Measurements from ENCODE around the gene RPS2. TPM values are rescaled to one million over a fixed set of nuclear protein-coding genes. Genes with fewer than 3 reads are reported as not detected.

The RPS2 gene
- total RNA-seq, 1 donor from 2014 or later: 3,560 TPM

DNA sequence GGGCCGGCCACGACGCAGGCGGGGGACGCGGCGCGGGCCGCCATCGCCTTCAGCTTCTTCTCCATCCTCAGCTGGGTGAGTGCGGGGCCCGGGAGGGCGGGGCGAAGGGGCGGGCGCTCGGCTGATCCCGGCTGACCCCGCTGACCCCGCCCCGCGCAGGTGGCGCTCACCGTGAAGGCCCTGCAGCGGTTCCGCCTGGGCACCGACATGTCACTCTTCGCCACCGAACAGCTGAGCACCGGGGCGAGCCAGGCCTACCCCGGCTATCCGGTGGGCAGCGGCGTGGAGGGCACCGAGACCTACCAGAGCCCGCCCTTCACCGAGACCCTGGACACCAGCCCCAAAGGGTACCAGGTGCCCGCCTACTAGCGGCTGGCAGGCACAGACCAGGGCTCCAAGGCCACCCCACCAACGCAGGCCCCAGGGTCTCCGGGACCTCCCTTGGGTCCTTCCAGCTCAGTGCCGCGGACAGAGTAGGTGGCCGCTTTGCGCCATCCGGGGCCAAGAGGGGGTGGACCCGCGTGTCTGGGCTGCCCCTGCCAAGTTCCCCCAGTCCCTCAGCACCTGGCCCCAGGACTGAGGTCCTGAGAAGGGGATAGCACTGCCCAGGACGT, 28.2 kb upstream of the RPS2 start:
- no peak for DNase-seq (ENCODE audit: low spot score)
- H3K4me1 Mint-ChIP-seq (ENCODE audit: low read depth): peaks cover 11% of the 10 kb centered on the region
- no peak overlapping the region for H3K4me3 Mint-ChIP-seq (ENCODE audit: low read depth)
- intact Hi-C loops (cut with micrococcal nuclease): loop anchor here (1.0 kb wide), 1 partner anchor 16 kb away; the partner anchor contains the start of gene ZNF598
- H3K27ac Mint-ChIP-seq: no peak overlapping the region
- no peaks in the 10 kb centered on the region for H3K9me3 Mint-ChIP-seq
- peaks cover 19% of the 10 kb centered on the region for H3K36me3 Mint-ChIP-seq (ENCODE audit: low read depth)
- peaks cover 10% of the 10 kb centered on the region for H3K27me3 Mint-ChIP-seq (ENCODE audit: low read depth)

DNA sequence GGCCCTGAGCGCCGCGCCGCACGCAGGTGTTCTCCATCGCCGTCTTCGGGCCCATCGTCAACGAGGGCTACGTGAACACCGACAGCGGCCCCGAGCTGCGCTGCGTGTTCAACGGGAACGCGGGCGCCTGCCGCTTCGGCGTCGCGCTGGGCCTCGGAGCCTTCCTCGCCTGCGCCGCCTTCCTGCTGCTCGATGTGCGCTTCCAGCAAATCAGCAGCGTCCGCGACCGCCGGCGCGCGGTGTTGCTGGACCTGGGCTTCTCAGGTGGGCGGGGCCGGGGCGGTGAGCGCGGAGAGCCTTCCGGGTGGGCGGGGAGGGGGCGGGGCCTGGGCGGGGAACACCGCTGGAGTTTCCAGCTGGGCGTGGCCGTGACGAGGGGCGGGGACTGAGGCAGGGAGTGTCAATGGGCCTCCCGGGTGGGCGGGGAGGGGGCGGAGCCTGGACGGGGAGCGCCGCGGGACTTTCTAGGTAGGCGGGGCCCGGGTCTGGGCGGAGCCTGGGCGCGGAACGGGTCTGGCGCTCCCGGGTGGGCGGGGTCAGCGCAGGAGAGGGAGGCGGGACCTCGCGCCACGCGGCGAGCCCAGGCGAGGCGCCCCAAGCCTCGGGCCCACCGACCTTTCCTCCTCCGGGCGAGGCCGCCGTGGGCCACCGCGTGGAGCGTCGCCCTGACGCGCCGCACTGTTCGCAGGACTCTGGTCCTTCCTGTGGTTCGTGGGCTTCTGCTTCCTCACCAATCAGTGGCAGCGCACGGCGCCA, 27.5 kb upstream of the RPS2 start:
- peaks cover 10% of the 10 kb centered on the region for H3K27me3 Mint-ChIP-seq (ENCODE audit: low read depth)
- no peaks in the 10 kb centered on the region for H3K9me3 Mint-ChIP-seq
- peaks cover 18% of the 10 kb centered on the region for H3K36me3 Mint-ChIP-seq (ENCODE audit: low read depth)
- DNase-seq (ENCODE audit: low spot score): peak; percentile 90
- H3K27ac Mint-ChIP-seq: peak overlapping the region; percentile 42
- intact Hi-C loops (cut with micrococcal nuclease): loop anchor here (1.0 to 2.0 kb wide), 2 partner anchors 17 to 27 kb away; partner anchors contain the start of genes RPS2 and ZNF598
- H3K4me1 Mint-ChIP-seq (ENCODE audit: low read depth): peaks cover 11% of the 10 kb centered on the region
- H3K4me3 Mint-ChIP-seq (ENCODE audit: low read depth): peak overlapping the region; percentile 52

DNA sequence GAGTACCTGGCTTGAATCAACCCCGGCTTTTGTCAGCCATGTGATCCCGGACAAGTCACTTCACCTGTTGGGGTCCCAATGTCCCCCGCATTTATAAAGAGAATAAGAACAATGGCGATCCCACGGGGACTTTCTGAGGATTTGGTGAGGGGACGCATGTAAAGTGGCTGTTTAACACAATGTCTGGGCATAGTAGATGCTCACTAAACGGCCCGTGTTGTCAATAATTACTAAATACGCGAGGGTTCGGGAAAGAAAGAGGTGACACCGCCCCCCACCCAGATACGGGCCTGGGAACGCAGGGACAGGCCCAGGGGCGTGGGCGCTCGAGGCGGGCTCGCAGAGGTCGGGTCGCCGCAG, 26.9 kb upstream of the RPS2 start:
- H3K4me1 Mint-ChIP-seq (ENCODE audit: low read depth): peaks cover 8% of the 10 kb centered on the region
- intact Hi-C loops (cut with micrococcal nuclease): loop anchor here (2.0 kb wide), 1 partner anchor 27 kb away; the partner anchor contains the start of gene RPS2
- no peak for DNase-seq (ENCODE audit: low spot score)

DNA sequence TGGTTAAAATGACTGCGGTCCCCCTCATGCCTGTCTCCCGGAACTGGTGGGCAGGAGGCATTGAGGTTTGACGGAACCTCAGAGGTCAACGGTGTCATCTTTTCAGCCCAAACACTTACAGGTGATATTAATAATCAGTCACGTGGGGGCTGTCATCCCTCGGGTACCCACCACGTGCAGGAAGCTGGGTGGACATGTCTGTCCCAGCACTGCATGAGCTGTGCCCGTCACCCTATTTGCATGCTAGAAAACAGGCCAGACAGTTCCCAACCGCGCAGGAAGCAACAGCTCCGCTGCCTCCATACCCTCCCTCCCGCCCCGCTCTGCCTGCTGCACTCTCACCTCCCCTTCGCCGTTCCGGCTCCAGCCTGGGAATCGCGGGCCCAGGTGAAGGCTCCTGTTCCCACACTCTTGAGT, 26.5 kb upstream of the RPS2 start:
- DNase-seq (ENCODE audit: low spot score): no peak
- H3K27ac Mint-ChIP-seq: peak overlapping the region; percentile 76
- intact Hi-C loops (cut with micrococcal nuclease): loop anchor here (2.0 kb wide), 1 partner anchor 26 kb away; the partner anchor contains the start of gene RPS2
- peaks cover 8% of the 10 kb centered on the region for H3K4me1 Mint-ChIP-seq (ENCODE audit: low read depth)
- H3K36me3 Mint-ChIP-seq (ENCODE audit: low read depth): peaks cover 26% of the 10 kb centered on the region
- no peaks in the 10 kb centered on the region for H3K9me3 Mint-ChIP-seq
- peaks cover 10% of the 10 kb centered on the region for H3K27me3 Mint-ChIP-seq (ENCODE audit: low read depth)
- H3K4me3 Mint-ChIP-seq (ENCODE audit: low read depth): peak overlapping the region; percentile 74

More for the DNA sequence above, 26.9 kb upstream of the RPS2 start:
- Mint-ChIP-seq H3K4me3 (ENCODE audit: low read depth) (peak overlapping the region; percentile 74), H3K9me3 (no peaks in the 10 kb centered on the region), H3K27ac (peak overlapping the region; percentile 76), H3K36me3 (ENCODE audit: low read depth) (peaks cover 22% of the 10 kb centered on the region), H3K27me3 (ENCODE audit: low read depth) (peaks cover 10% of the 10 kb centered on the region)

DNA sequence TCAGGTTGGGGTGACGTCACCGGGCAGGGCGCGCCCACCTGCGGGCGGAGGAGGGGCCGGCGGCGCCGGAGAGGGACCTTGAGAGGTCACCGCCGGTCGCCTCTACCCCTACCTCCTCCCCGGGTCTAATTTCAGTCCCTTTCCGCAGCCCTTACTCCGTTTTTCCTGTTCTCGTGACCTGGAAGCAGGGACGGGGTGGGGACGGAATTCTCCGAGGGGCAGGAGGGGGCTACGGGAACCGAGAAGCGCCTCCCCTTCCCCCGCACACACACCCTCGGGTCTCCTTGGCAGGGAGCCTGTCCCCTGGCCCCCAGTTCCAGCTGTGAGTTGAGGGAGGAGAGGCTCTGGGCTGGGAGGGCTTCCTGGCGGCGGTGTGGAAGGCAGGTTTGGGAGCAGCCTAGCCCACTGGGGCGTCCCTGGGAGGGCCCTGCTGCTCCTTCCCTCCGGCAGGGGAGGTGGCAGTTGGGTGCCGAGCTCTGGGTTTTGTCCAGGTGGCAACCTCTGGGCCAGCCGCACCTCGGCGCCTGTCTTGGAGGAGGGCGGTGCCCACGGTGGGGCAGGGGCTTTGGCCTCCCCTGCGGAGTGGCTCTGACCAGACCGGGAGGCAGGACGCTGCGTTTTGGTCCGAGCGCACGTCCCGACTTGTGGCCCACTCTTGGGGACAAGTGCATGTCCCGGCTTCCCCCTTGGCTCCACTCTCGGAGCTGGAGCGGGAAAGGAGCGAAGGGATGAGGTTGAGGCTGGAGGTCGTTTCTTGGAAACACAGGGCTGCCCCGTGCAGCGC, 25.9 kb upstream of the RPS2 start:
- peaks cover 30% of the 10 kb centered on the region for H3K36me3 Mint-ChIP-seq (ENCODE audit: low read depth)
- H3K27ac Mint-ChIP-seq: peak overlapping the region; percentile 76
- H3K4me3 Mint-ChIP-seq (ENCODE audit: low read depth): peak overlapping the region; percentile 74
- H3K9me3 Mint-ChIP-seq: no peaks in the 10 kb centered on the region
- peaks cover 10% of the 10 kb centered on the region for H3K27me3 Mint-ChIP-seq (ENCODE audit: low read depth)
- peaks cover 8% of the 10 kb centered on the region for H3K4me1 Mint-ChIP-seq (ENCODE audit: low read depth)
- no peak for DNase-seq (ENCODE audit: low spot score)
- intact Hi-C loops (cut with micrococcal nuclease): loop anchor here (2.0 kb wide), 1 partner anchor 26 kb away; the partner anchor contains the start of gene RPS2

DNA sequence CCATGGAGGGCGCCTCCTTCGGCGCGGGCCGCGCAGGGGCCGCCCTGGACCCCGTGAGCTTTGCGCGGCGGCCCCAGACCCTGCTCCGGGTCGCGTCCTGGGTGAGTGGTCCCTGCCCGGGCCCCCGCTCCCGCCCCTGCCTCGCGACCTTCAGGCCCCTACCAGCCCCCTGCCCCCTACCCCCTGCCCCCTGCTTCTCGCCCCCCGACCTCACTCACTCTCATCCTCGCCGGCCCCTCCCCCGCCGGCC, 25.4 kb upstream of the RPS2 start:
- H3K27me3 Mint-ChIP-seq (ENCODE audit: low read depth): peaks cover 10% of the 10 kb centered on the region
- intact Hi-C loops (cut with micrococcal nuclease): loop anchor here (2.0 kb wide), 1 partner anchor 25 kb away; the partner anchor contains the start of gene RPS2
- no peak overlapping the region for H3K27ac Mint-ChIP-seq
- H3K4me3 Mint-ChIP-seq (ENCODE audit: low read depth): no peak overlapping the region
- H3K9me3 Mint-ChIP-seq: no peaks in the 10 kb centered on the region
- H3K4me1 Mint-ChIP-seq (ENCODE audit: low read depth): peaks cover 8% of the 10 kb centered on the region
- no peak for DNase-seq (ENCODE audit: low spot score)
- H3K36me3 Mint-ChIP-seq (ENCODE audit: low read depth): peaks cover 26% of the 10 kb centered on the region

DNA sequence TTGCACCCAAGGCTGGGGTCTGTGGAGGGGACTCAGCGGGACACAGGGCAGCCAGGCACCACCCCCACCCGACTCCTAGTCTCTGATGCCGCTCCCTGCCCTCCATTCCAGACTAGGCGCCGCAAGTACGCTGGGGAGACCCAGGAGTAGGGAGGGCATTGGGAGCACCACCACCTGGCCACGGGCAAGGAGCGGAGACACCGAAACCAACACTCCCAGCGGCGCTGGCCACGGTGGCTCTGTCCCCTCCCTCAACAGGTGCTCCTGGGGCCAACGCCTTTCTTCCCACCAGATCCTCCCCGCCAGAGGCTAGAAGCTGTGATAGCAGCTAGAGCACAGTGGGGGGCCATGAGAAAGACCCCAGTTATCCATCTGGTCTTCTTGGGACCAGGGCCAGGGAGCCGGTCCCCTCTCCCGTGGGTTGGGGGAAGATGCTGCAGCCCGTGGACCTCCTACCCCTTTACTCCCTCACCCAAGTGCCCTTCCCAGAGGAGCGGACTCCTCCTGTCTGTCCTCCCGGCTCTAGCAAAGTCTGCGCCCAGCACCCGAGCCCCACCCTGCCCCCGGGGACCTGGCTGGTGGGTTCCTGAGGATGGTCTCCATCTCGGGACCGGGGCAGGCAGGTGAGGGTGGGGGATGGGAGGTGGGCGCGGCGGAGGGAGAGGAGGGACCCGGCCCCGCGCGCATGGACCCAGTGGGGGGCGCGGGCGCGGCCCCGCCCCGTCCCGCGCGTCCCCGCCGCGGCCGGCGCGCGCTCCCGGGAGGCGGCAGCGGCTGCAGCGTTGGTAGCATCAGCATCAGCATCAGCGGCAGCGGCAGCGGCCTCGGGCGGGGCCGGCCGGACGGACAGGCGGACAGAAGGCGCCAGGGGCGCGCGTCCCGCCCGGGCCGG, 24.8 kb upstream of the RPS2 start, which contains the start of gene SYNGR3:
TSS of gene SYNGR3 (plus strand) at position 762 of the 892 bp plus-strand sequence. CDS start 133 bp downstream, outside the sequence.
- no peak for DNase-seq (ENCODE audit: low spot score)
- peaks cover 29% of the 10 kb centered on the region for H3K36me3 Mint-ChIP-seq (ENCODE audit: low read depth)
- no peaks in the 10 kb centered on the region for H3K9me3 Mint-ChIP-seq
- H3K4me3 Mint-ChIP-seq (ENCODE audit: low read depth): peak within 1 kb of the TSS; percentile 77
- intact Hi-C loops (cut with micrococcal nuclease): loop anchor here (2.0 kb wide), 1 partner anchor 25 kb away; the partner anchor contains the start of gene RPS2
- peaks cover 8% of the 10 kb centered on the region for H3K4me1 Mint-ChIP-seq (ENCODE audit: low read depth)
- peak within 1 kb of the TSS; percentile 76 for H3K27ac Mint-ChIP-seq
- peaks cover 10% of the 10 kb centered on the region for H3K27me3 Mint-ChIP-seq (ENCODE audit: low read depth)

DNA sequence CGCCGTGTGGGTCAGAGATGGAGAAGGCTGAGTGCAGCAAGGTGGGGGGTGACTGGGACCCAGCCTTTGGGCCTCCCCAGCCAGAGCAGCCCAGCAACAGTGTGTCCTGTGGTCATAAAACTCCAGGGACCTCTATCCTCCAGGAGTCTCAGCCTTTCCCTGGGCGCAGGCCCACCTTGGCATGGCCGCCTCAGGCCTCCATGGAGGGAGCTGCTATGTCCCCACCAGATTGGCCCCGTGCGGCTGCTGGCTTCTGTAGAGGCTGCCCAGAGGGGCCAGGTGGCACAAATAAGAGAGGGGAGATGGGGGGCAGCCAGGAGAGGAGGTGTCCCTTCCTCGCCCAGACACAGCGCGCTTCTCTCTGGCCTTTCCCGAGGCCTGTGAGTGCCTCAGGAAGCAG, 22.6 kb upstream of the RPS2 start:
- Mint-ChIP-seq H3K4me3 (ENCODE audit: low read depth) (no peak overlapping the region), H3K27ac (no peak overlapping the region), H3K36me3 (ENCODE audit: low read depth) (peaks cover 30% of the 10 kb centered on the region), H3K27me3 (ENCODE audit: low read depth) (peaks cover 21% of the 10 kb centered on the region), H3K4me1 (ENCODE audit: low read depth) (peaks cover 11% of the 10 kb centered on the region), H3K9me3 (no peaks in the 10 kb centered on the region)
- no peak for DNase-seq (ENCODE audit: low spot score)
- intact Hi-C loops (cut with micrococcal nuclease): no loop called here

DNA sequence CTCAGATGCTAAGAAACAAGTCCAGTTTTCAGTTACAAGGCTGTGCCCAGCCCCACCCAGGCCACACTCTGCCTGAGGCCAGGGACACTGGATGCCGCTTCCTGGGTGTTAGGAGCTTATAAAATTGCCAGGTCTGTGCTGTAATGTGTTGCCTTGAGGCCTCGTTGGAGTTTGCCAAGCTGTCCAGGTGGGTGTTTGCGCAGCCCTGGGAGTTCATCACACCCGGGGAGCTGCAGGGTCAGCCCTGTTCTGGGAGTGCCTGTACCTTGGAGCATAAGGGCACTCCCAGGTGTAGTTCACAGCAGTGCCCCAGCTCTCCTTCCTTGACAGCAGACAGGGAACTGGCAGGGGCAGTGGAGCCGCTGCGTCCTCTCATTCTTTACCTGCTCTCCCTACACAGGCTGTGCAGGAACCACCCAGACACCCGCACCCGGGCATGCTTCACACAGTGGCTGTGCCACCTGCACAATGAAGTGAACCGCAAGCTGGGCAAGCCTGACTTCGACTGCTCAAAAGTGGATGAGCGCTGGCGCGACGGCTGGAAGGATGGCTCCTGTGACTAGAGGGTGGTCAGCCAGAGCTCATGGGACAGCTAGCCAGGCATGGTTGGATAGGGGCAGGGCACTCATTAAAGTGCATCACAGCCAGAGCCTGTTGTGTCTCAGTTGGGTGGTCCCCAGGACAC, 21.0 kb upstream of the RPS2 start:
- peaks cover 30% of the 10 kb centered on the region for H3K36me3 Mint-ChIP-seq (ENCODE audit: low read depth)
- peaks cover 5% of the 10 kb centered on the region for H3K4me1 Mint-ChIP-seq (ENCODE audit: low read depth)
- intact Hi-C loops (cut with micrococcal nuclease): no loop called here
- peaks cover 37% of the 10 kb centered on the region for H3K27me3 Mint-ChIP-seq (ENCODE audit: low read depth)
- DNase-seq (ENCODE audit: low spot score): no peak
- peak overlapping the region; percentile 83 for H3K4me3 Mint-ChIP-seq (ENCODE audit: low read depth)
- no peaks in the 10 kb centered on the region for H3K9me3 Mint-ChIP-seq
- no peak overlapping the region for H3K27ac Mint-ChIP-seq

DNA sequence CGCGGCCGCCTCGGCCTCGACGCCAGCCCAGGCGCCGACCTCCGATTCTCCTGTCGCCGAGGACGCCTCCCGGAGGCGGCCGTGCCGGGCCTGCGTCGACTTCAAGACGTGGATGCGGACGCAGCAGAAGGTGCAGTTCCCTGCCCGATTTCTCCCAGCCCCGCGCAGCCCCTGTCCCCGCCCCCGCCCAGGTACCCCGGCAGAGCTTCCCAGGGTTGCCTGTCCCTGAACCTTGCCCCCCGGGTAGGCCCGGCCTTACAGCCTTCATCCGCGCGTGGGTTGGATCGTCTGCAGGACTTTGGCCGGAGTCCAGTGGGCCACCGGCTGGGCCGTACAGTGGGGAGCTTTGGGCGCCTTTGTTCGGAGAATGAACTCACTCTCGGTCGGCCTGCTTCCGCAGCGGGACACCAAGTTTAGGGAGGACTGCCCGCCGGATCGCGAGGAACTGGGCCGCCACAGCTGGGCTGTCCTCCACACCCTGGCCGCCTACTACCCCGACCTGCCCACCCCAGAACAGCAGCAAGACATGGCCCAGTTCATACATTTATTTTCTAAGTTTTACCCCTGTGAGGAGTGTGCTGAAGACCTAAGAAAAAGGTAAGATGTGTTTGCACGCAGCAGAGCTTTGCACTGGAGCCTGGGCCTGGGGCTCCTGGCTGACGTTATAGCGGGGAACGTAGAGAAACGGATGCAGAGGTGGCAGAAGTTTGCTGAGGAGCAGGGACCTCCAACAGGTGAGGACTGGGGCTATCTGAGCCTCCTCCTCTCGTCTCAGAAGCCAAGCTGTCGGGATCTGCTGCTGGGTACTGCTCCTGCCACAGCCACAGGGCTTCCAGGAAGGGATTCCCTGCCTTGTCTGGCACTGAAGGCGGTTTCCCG, 20.0 kb upstream of the RPS2 start:
- DNase-seq (ENCODE audit: low spot score): no peak
- intact Hi-C loops (cut with micrococcal nuclease): no loop called here
- Mint-ChIP-seq H3K27me3 (ENCODE audit: low read depth) (peaks cover 40% of the 10 kb centered on the region), H3K4me3 (ENCODE audit: low read depth) (peak overlapping the region; percentile 83), H3K9me3 (no peaks in the 10 kb centered on the region), H3K4me1 (ENCODE audit: low read depth) (peaks cover 5% of the 10 kb centered on the region), H3K27ac (peak overlapping the region; percentile 17), H3K36me3 (ENCODE audit: low read depth) (peaks cover 30% of the 10 kb centered on the region)

All from activated T-helper 2 cell treated with anti-CD3 and anti-CD28 coated beads, Interferon-gamma antibody, Interleukin-2, Interleukin-4, amounts not matched to agents 10 μg/mL and 5 μg/mL and 100 μg/mL, durations not matched to agents 14 hours and 24 hours and 36 hours (primary cell).